HG03469 (cell line): ENCODE data around the gene S1PR2.
"Not testable (repeated sequence)": the region's sequence is repeated elsewhere in the genome, so short reads cannot be mapped to it uniquely, and the experiment has no call there.

Experiments
- ATAC-seq: cut with Tn5 transposase; IDR thresholded peaks from one replicate; pipeline ENCODE4 v1.9.1; 2021; ENCODE audit warnings: mild to moderate bottlenecking, moderate library complexity, moderate number of reproducible peaks; ENCODE audit not compliant: unreplicated experiment

S1PR2 gene

DNA sequence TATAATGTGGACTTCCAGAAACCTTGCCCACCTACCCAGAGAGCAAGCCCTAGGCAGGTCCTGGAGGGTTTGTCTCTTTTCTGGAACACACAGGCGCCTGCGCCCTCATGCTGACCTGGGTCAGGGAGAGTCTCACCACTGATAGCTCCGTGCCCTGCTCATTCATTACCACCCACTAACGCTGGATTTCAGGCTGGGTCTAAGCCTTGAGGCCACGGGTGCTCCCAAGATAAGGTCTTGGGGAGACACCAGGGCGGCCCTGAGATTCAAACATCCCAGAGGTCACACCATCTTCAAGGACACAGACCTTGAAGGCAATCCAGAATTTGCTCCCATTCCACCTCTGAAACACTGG lies 5.1 kb downstream of the S1PR2 start:
- ATAC-seq: no peak

DNA sequence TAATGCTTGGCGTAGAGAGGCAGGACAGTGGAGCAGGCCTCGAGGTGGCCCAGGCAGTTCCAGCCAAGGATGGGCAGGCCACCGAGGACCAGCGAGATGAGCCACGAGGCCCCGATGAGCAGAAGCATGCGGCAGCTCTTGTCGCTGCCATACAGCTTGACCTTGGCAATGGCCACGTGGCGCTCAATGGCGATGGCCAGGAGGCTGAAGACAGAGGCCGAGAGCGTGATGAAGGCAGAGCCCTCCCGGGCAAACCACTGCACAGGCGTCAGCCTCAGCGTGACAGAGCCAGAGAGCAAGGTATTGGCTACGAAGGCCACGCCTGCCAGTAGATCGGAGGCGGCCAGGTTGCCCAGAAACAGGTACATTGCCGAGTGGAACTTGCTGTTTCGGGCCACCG lies 6.8 kb downstream of the S1PR2 start:
- no peak for ATAC-seq

- no peak for ATAC-seq
These were observed 7.5 kb downstream of the S1PR2 start for GRCh38 chr19:10223488-10224213.

- no peak for ATAC-seq
These were observed 8.8 kb downstream of the S1PR2 start for GRCh38 chr19:10222201-10222890.

GRCh38 chr19:10220695-10221094 lies 10.4 kb downstream of the S1PR2 start:
- ATAC-seq: no peak

DNA sequence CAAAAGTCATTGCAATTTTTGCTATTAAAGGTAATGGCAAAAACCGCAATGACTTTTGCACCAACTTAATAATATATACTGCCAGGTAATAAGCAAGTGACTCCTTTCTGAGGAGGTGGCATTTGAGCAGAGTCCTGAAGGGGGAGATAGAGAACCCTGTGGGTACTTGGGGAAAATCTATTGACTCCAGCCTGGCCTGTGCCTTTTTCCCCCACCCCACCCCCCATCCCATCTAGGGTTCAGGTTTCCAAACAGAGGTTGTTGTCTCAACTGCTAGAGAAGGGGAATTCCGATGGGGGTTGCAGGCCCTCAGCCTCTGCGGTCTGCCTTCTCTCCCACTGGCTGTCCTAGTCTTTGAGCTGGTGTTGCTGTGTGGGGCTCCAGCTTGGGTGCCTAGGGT lies 11.5 kb downstream of the S1PR2 start:
- ATAC-seq: no peak

- no peak for ATAC-seq
These were observed 14.0 kb downstream of the S1PR2 start for GRCh38 chr19:10217085-10217484.

- ATAC-seq: no peak
These were observed 16.3 kb downstream of the S1PR2 start for GRCh38 chr19:10214784-10215183.

- ATAC-seq: no peak
These were observed 19.4 kb downstream of the S1PR2 start for GRCh38 chr19:10211691-10212090.

DNA sequence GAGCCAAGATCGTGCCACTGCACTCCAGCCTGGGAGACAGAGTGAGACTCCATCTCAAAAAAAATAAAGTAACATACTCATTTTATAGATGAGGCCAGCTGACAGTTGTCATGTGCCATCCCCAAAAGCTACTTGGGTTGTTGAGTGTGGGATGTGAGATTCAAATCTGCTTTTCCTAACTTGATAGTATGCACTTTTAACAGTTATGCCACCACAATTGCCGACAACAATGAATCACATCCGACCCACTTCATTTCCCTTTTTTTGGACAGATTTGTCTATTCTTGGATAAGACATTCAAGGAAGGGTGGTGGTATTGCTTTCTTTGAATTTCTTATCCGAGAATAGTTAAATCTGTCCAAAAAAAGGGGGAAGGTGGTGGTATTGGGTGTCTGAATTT lies 20.1 kb downstream of the S1PR2 start:
- ATAC-seq: no peak

- ATAC-seq: no peak
These were observed 21.8 kb downstream of the S1PR2 start for GRCh38 chr19:10209315-10209714.

- no peak for ATAC-seq
These were observed 24.1 kb downstream of the S1PR2 start for GRCh38 chr19:10207026-10207425.

GRCh38 chr19:10206226-10206885 lies 24.8 kb downstream of the S1PR2 start:
- ATAC-seq: no peak

- no peak for ATAC-seq
These were observed 25.5 kb downstream of the S1PR2 start for GRCh38 chr19:10205636-10206035.

- ATAC-seq: no peak
These were observed 27.4 kb downstream of the S1PR2 start for GRCh38 chr19:10203686-10204085.

DNA sequence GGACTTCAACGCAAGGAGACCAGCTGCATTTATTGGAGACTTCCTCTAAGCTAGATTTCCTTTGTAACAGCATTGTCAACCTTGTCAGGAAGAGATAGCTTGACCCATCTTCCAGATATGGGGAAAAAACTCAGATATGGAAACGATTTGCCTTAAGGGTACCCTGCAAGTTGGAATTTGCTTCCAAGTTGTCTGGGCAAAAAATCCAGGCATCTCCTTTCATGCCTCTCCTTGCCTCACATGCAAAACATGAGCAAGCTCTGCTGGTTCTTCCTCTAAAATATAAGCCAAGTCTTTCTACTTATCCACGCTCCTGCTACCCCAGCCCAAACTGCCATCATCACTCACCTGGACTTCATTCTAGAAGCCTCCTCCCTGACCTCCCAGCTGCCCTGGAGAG lies 30.0 kb downstream of the S1PR2 start:
- no peak for ATAC-seq

DNA sequence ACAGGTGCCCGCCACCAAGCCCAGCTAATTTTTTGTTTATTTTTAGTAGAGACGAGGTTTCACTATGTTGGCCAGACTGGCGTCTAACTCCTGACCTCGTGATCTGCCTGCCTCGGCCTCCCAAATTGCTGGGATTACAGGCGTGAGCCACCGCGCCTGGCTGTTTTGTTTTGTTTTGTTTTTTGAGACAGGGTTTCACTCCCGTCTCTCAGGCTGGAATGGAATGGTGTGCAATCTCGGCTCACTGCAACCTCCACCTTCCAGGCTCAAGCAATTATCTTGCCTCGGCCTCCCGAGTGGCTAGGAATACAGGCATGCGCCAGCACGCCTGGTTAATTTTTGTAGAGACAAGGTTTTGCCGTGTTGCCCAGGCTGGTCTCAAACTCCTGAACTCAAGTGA lies 31.0 kb downstream of the S1PR2 start:
- not testable (repeated sequence) for ATAC-seq

DNA sequence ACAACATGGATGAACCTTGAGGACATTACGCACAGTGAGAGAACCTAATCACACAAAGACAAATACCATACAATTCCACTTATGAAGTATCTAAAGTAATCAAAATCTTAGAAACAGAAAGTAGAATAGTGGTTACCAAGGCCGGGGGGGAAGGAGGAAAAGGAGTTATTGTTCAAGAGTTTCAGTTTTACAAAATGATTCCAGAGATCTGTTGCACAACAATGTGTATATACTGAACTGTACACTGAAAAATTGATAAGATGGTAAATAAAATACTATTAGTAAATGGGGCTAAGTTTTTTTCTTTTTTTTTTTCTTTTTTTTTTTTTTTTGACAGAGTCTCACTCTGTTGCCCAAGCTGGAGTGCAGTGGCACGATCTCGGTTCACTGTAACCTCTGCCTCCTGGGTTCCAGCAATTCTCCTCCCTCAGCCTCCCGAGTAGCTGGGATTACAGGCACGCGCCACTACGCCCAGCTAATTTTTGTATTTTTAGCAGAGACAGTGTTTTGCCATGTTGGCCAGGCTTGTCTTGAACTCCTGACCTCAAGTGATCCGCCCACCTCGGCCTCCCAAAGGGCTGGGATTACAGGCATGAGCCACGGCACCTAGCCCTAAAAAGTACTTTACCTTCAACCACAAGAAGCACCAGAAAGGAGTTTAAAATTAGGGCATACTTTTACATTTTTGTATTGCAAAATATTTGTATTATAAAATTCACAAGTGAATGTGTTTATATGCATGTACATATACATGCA lies 32.1 kb downstream of the S1PR2 start:
- ATAC-seq: not testable (repeated sequence)

DNA sequence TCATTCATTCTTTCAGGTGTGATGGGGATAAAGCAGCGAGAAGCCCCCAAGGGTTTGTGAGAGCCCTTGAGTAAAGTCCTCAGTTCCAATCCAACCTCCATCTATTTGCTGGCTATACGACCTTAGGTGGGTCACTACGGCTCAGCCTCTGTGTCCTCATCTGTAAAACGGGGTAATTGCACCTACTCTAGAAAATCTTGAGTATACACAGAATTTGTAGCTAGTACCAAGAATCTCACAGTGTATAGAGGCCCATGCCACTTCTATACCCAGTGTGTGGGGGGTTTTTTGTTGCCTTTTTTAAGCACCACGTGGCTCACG lies 36.0 kb downstream of the S1PR2 start:
- ATAC-seq: no peak

- no peak for ATAC-seq
These were observed 36.5 kb downstream of the S1PR2 start, which contains the start of gene DNMT1 for GRCh38 chr19:10194500-10195198. DNMT1 (minus strand) TSS chr19:10194953; CDS start chr19:10194899, 54 bp downstream.
